Effector memory CD4-positive, alpha-beta T cell (primary cell): ENCODE data around the gene ZNRF3.
A peak's percentile ranks its signal among the peaks of the same experiment; 100 is the strongest.
"Not testable (repeated sequence)": the region's sequence is repeated elsewhere in the genome, so short reads cannot be mapped to it uniquely, and the experiment has no call there.

Experiments
- DNase-seq, 3 donors: peaks; one replicate each; pipeline ENCODE4 v3.0.0-alpha.2; 2020
- H3K27ac ChIP-seq: 2 replicates; pipeline ENCODE4 v1.7.0; 2013; ENCODE audit warnings: mild to moderate bottlenecking, low read length, moderate library complexity; ENCODE audit not compliant: insufficient read depth, poor library complexity, severe bottlenecking
- H3K27me3 ChIP-seq: replicated peaks from 2 replicates; pipeline ENCODE4 v1.7.0; 2013; ENCODE audit warnings: mild to moderate bottlenecking, low read length; ENCODE audit not compliant: insufficient read depth, control insufficient read depth, poor library complexity, severe bottlenecking
- H3K36me3 ChIP-seq: 2 replicates; pipeline ENCODE4 v1.7.0; 2013; ENCODE audit warnings: mild to moderate bottlenecking, low read length, moderate library complexity; ENCODE audit not compliant: control insufficient read depth, insufficient read depth
- H3K4me1 ChIP-seq: 2 replicates; pipeline ENCODE4 v1.7.0; 2013; ENCODE audit warnings: low read length, mild to moderate bottlenecking; ENCODE audit not compliant: control insufficient read depth, insufficient read depth, poor library complexity, severe bottlenecking
- H3K4me3 ChIP-seq: 2 replicates; pipeline ENCODE4 v1.7.0; 2013; ENCODE audit warnings: low read length, low read depth, mild to moderate bottlenecking; ENCODE audit not compliant: insufficient read depth, poor library complexity, severe bottlenecking
- H3K9me3 ChIP-seq: 2 replicates; pipeline ENCODE4 v1.7.0; 2013; ENCODE audit warnings: mild to moderate bottlenecking, low read length, moderate library complexity; ENCODE audit not compliant: control insufficient read depth

Gene ZNRF3

GRCh38 chr22:28857288-28857687 is 26.1 kb upstream of the ZNRF3 start:
- Histone ChIP-seq H3K27ac (no peak overlapping the region), H3K27me3 (no peaks in the 10 kb centered on the region), H3K4me1 (no peaks in the 10 kb centered on the region), H3K36me3 (no peaks in the 10 kb centered on the region), H3K4me3 (no peak overlapping the region), H3K9me3 (no peaks in the 10 kb centered on the region)
- no peak for DNase-seq

- no peaks in the 10 kb centered on the region for H3K9me3 ChIP-seq
- H3K4me3 ChIP-seq = no peak overlapping the region
- no peaks in the 10 kb centered on the region for H3K4me1 ChIP-seq
- no peaks in the 10 kb centered on the region for H3K27me3 ChIP-seq
- no peaks in the 10 kb centered on the region for H3K36me3 ChIP-seq
- DNase-seq = no peak
- no peak overlapping the region for H3K27ac ChIP-seq
Observed at GRCh38 chr22:28864878-28865596, 18.3 kb upstream of the ZNRF3 start.

GRCh38 chr22:28867191-28867590 is 16.2 kb upstream of the ZNRF3 start:
- H3K9me3 ChIP-seq = no peaks in the 10 kb centered on the region
- DNase-seq = no peak
- no peaks in the 10 kb centered on the region for H3K27me3 ChIP-seq
- H3K4me1 ChIP-seq = no peaks in the 10 kb centered on the region
- H3K27ac ChIP-seq = no peak overlapping the region
- H3K4me3 ChIP-seq = no peak overlapping the region
- no peaks in the 10 kb centered on the region for H3K36me3 ChIP-seq

- H3K27ac ChIP-seq = not testable (repeated sequence)
Observed at GRCh38 chr22:28868389-28868788, 15.0 kb upstream of the ZNRF3 start.

GRCh38 chr22:28869736-28870135 is 13.6 kb upstream of the ZNRF3 start:
- Histone ChIP-seq H3K4me3 (no peak overlapping the region), H3K27me3 (no peaks in the 10 kb centered on the region), H3K4me1 (no peaks in the 10 kb centered on the region), H3K36me3 (no peaks in the 10 kb centered on the region), H3K9me3 (no peaks in the 10 kb centered on the region), H3K27ac (no peak overlapping the region)
- no peak for DNase-seq

More at GRCh38 chr22:28868389-28868788, 15.0 kb upstream of the ZNRF3 start:
- H3K9me3 ChIP-seq, H3K36me3 ChIP-seq, H3K4me3 ChIP-seq, DNase-seq, H3K4me1 ChIP-seq, H3K27me3 ChIP-seq: not testable (repeated sequence)

- no peak overlapping the region for H3K4me3 ChIP-seq
- H3K9me3 ChIP-seq = no peaks in the 10 kb centered on the region
- DNase-seq = no peak
- H3K4me1 ChIP-seq = no peaks in the 10 kb centered on the region
- no peaks in the 10 kb centered on the region for H3K36me3 ChIP-seq
- no peaks in the 10 kb centered on the region for H3K27me3 ChIP-seq
- H3K27ac ChIP-seq = no peak overlapping the region
Observed at GRCh38 chr22:28873183-28873963, 10.0 kb upstream of the ZNRF3 start.

- H3K9me3 ChIP-seq = no peaks in the 10 kb centered on the region
- no peaks in the 10 kb centered on the region for H3K4me1 ChIP-seq
- H3K27me3 ChIP-seq = no peaks in the 10 kb centered on the region
- no peaks in the 10 kb centered on the region for H3K36me3 ChIP-seq
- no peak overlapping the region for H3K4me3 ChIP-seq
- H3K27ac ChIP-seq = no peak overlapping the region
- no peak for DNase-seq
Observed at GRCh38 chr22:28874061-28874460, 9.3 kb upstream of the ZNRF3 start.

- H3K4me3 ChIP-seq = no peak overlapping the region
- H3K4me1 ChIP-seq = no peaks in the 10 kb centered on the region
- H3K27ac ChIP-seq = no peak overlapping the region
- no peak for DNase-seq
- H3K36me3 ChIP-seq = no peaks in the 10 kb centered on the region
- no peaks in the 10 kb centered on the region for H3K27me3 ChIP-seq
- no peaks in the 10 kb centered on the region for H3K9me3 ChIP-seq
Observed at GRCh38 chr22:28874811-28875320, 8.5 kb upstream of the ZNRF3 start.

- Histone ChIP-seq H3K36me3 (no peaks in the 10 kb centered on the region), H3K4me1 (peaks cover 11% of the 10 kb centered on the region), H3K27me3 (peaks cover 3% of the 10 kb centered on the region), H3K27ac (no peak overlapping the region), H3K9me3 (no peaks in the 10 kb centered on the region), H3K4me3 (peak overlapping the region; percentile 84)
- DNase-seq = no peak
Observed at GRCh38 chr22:28882545-28882877, 861 bp upstream of the ZNRF3 start.

- H3K36me3 ChIP-seq = no peaks in the 10 kb centered on the region
- H3K4me1 ChIP-seq = peaks cover 11% of the 10 kb centered on the region
- no peaks in the 10 kb centered on the region for H3K9me3 ChIP-seq
- peaks cover 3% of the 10 kb centered on the region for H3K27me3 ChIP-seq
- no peak for DNase-seq
- no peak overlapping the region for H3K27ac ChIP-seq
- H3K4me3 ChIP-seq = peak overlapping the region; percentile 32
Observed at GRCh38 chr22:28883657-28883916, 215 bp downstream of the ZNRF3 start.
